ENCODE results near the gene IQGAP3.

DNA sequence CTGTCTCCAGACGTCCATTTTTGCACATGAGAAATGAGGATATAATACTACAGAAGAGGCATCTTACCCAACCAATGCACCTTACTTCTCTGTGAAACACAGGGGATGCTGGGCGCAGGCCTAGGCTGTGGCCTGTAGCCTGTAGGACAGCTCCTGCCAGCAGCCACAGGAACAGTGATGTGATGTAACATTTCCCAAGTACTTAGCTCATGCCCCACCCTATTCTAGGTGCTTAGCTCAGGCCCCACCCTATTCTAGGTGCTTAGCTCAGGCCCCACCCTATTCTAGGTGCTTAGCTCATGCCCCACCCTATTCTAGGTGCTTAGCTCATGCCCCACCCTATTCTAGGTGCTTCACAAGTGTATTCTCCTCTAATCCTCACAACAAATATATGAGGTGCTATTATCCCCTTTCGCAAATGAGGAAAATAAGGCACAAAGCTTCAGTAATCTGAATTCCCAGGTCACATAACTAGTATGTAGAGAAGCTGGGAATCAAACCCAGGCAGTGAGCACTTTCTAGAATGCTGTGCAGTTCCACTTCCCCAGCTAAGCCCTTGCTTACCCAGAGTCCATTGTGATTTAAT lies 14.6 kb upstream of the IQGAP3 start:
- no peak for TF ChIP-seq POLR2A (IDR thresholded peaks at IDR 0.05; ENCODE audit: low read depth)
- TF ChIP-seq, protein P1, sequence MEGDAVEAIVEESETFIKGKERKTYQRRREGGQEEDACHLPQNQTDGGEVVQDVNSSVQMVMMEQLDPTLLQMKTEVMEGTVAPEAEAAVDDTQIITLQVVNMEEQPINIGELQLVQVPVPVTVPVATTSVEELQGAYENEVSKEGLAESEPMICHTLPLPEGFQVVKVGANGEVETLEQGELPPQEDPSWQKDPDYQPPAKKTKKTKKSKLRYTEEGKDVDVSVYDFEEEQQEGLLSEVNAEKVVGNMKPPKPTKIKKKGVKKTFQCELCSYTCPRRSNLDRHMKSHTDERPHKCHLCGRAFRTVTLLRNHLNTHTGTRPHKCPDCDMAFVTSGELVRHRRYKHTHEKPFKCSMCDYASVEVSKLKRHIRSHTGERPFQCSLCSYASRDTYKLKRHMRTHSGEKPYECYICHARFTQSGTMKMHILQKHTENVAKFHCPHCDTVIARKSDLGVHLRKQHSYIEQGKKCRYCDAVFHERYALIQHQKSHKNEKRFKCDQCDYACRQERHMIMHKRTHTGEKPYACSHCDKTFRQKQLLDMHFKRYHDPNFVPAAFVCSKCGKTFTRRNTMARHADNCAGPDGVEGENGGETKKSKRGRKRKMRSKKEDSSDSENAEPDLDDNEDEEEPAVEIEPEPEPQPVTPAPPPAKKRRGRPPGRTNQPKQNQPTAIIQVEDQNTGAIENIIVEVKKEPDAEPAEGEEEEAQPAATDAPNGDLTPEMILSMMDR (IDR thresholded peaks at IDR 0.05): no peak
- TF ChIP-seq EP300 (IDR thresholded peaks at IDR 0.05): no peak
- TF ChIP-seq POLR2AphosphoS5 (IDR thresholded peaks at IDR 0.05): no peak

Data from esophagus muscularis mucosa (tissue), 4 donors.